GM12878 (cell line): ENCODE results near the gene CNTNAP2.

Source experiments
- POLR2AphosphoS5 ChIP-seq: IDR thresholded peaks from 2 replicates; pipeline ENCODE4 v1.6.1; 2011; ENCODE audit warnings: mild to moderate bottlenecking, low read length, inconsistent platforms
- SP1 ChIP-seq: IDR thresholded peaks from one replicate; pipeline ENCODE4 v1.6.1; 2011; ENCODE audit warnings: low read depth, low read length
- TAF1 ChIP-seq: IDR thresholded peaks from 2 replicates; pipeline ENCODE4 v1.6.1; 2011; ENCODE audit warnings: mild to moderate bottlenecking, low read depth, low read length, borderline replicate concordance

DNA sequence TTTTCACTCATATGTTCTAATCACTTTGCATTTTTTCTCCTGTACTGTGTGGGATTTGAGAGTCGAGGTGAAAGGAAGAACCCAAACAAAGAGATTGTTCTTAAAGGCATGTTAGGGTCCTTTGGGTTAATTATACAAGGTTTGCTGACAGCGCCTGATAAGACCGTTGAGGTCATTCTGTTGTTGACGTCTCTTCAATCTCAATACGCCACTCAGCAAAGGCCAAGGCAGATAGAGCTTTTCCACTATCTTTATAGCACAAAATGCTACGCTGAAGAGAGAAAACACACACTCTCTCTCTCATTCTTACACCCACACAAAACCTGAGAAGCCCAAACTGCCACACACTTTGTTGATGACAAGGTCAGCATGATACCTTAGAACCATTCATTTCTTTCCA is 228.7 kb downstream of the CNTNAP2 start:
- TF ChIP-seq POLR2AphosphoS5 (no peak), TAF1 (no peak), SP1 (no peak)
